H1 (cell line): ENCODE results near the gene ERLIN1. TPM values are rescaled to one million over a fixed set of nuclear protein-coding genes. Genes with fewer than 3 reads are reported as not detected.

Experiments
- CHD1 ChIP-seq: IDR thresholded peaks from 2 replicates; pipeline ENCODE4 v1.6.1; 2012; ENCODE audit warnings: low read depth, low read length, improper control_type of control experiment
- EGR1 ChIP-seq: IDR thresholded peaks from 2 replicates; pipeline ENCODE4 v1.6.1; 2011; ENCODE audit warnings: low read depth, low read length, borderline replicate concordance
- HDAC2 ChIP-seq, 2 experiments: fragments of 300-600 bp in 1 of 2; sonication (generic) in 1 of 2; IDR thresholded peaks; 2 replicates each; pipeline ENCODE4 v1.6.1; 2011 to 2012; ENCODE audit warnings: low read depth in 2 of 2, low read length in 2 of 2, mild to moderate bottlenecking in 2 of 2, moderate library complexity in 2 of 2, borderline replicate concordance in 1 of 2, inconsistent platforms in 1 of 2
- JUND ChIP-seq: IDR thresholded peaks from 2 replicates; pipeline ENCODE4 v1.6.1; 2011; ENCODE audit warnings: mild to moderate bottlenecking, improper control_type of control experiment, low read length
- POLR2A ChIP-seq, 2 experiments: IDR thresholded peaks; 1 replicate in 1 of 2; 2 replicates in 1 of 2; pipeline ENCODE4 v1.6.1; 2011; ENCODE audit warnings: low read depth in 2 of 2, low read length in 2 of 2, mild to moderate bottlenecking in 2 of 2; ENCODE audit errors: control extremely low read depth in 1 of 2
- SIX5 ChIP-seq: IDR thresholded peaks from 2 replicates; pipeline ENCODE4 v1.6.1; 2011; ENCODE audit warnings: mild to moderate bottlenecking, low read depth, low read length
- TEAD4 ChIP-seq: IDR thresholded peaks from 2 replicates; pipeline ENCODE4 v1.6.1; 2012; ENCODE audit warnings: low read depth, low read length, inconsistent platforms, mixed read lengths
- polyA plus RNA-seq, 7 experiments: library from polyadenylated mRNA; depleted of rRNA in 3 of 7; stranded (reverse) in 5 of 7; unstranded in 2 of 7; fragments of >200 nt in 5 of 7; fragments of 200-250 nt in 2 of 7; gene quantifications; 1 replicate in 5 of 7; 2 replicates in 1 of 7; 4 replicates in 1 of 7; pipeline versions ENCODE4 v1.2.1 to v1.2.3, GENCODE V29; 2011 to 2013; ENCODE audit warnings: missing spikeins in 2 of 7, mixed read lengths in 2 of 7
- total RNA-seq: library from RNA; stranded (reverse); fragmentation: NEBNext Ultra II Directional; extraction: Animal tissue kit (Norgen Biotek cat#: 25700); gene quantifications from 2 replicates; pipeline ENCODE4 v1.2.1, GENCODE V29; 2021
- TF ChIP-seq, protein P1 (sequence below): IDR thresholded peaks from 2 replicates; pipeline ENCODE4 v1.6.1; 2011; ENCODE audit warnings: low read length, improper control_type of control experiment
- TF ChIP-seq, protein P2 (sequence below): IDR thresholded peaks from 2 replicates; pipeline ENCODE4 v1.6.1; 2012; ENCODE audit warnings: inconsistent platforms

Gene ERLIN1
- total and polyA plus RNA-seq, 2 of the 8 experiments (the other 6 are each of a cell fraction or from before 2014, with no cell fraction given): 16.5 to 32.0 TPM

DNA sequence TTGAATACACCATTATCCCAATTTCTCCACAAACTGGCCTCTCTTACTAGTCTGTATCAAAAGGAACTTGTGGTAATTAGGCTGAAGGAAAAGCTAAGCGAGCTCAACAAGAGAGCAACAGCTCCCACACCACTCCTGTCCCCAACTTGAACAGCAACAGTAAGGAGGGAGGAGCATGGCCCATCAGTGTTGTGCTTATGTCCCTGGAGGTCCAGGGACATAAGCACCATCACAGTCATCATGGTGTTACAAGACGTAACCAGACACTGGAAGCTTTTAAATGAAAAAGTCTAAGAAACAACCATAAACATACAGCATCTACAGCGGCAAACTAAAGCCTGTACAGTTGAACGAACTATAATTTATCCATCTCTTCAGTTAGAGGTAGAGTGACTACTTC lies 989 bp downstream of the ERLIN1 start (continued):
- TF ChIP-seq TEAD4 (no peak), SIX5 (no peak), CHD1 (no peak), HDAC2 (IDR thresholded peaks at IDR 0.05; ENCODE audit: borderline replicate concordance in 1 of 2, low read depth in 2 of 2, low read length in 2 of 2) (no peak), EGR1 (no peak), POLR2A (IDR thresholded peaks at IDR 0.05; ENCODE audit: control extremely low read depth in 1 of 2, low read depth in 2 of 2, low read length in 2 of 2) (no peak), JUND (no peak)
- TF ChIP-seq, protein P1, sequence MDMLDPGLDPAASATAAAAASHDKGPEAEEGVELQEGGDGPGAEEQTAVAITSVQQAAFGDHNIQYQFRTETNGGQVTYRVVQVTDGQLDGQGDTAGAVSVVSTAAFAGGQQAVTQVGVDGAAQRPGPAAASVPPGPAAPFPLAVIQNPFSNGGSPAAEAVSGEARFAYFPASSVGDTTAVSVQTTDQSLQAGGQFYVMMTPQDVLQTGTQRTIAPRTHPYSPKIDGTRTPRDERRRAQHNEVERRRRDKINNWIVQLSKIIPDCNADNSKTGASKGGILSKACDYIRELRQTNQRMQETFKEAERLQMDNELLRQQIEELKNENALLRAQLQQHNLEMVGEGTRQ: no peak
- TF ChIP-seq, protein P2, sequence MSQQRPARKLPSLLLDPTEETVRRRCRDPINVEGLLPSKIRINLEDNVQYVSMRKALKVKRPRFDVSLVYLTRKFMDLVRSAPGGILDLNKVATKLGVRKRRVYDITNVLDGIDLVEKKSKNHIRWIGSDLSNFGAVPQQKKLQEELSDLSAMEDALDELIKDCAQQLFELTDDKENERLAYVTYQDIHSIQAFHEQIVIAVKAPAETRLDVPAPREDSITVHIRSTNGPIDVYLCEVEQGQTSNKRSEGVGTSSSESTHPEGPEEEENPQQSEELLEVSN: no peak
- TF ChIP-seq, all 59 proteins: peak for 0
